IMR-90 (cell line): ENCODE measurements around the gene PCSK2. TPM values are rescaled to one million over a fixed set of nuclear protein-coding genes. Genes with fewer than 3 reads are reported as not detected.

ENCODE experiments used
- ATAC-seq: fragments of 200-7000 bp; cut with Tn5 transposase; 2 replicates; pipeline ENCODE4 v1.9.1; 2020; ENCODE audit warnings: low read depth, mild to moderate bottlenecking, moderate library complexity
- BruUV-seq: library from RNA; stranded (reverse); fragments of 400-500 nt; replicated peaks from 2 replicates; lab custom pipeline; 2021; lab: Mats Ljungman, UMichigan
- CTCF ChIA-PET: fragments of 300-600 bp; formaldehyde crosslinking; extraction: SDS; loops from one replicate; lab custom pipeline; 2021; ENCODE audit warnings: antibody characterized with exemption; lab: Yijun Ruan, JAX
- POLR2A ChIA-PET: fragments of 300-600 bp; sonication (Branson Sonifier 250); formaldehyde crosslinking; loops from one replicate; lab custom pipeline; 2022; ENCODE audit warnings: antibody characterized with exemption; ENCODE audit not compliant: unreplicated experiment; lab: Charles Lee
- DNase-seq: peaks from one replicate; pipeline ENCODE4 v3.0.0; 2013
- H2AFZ ChIP-seq: replicated peaks from 2 replicates; pipeline ENCODE3; 2013; ENCODE audit warnings: low read length, mild to moderate bottlenecking; ENCODE audit not compliant: poor library complexity
- H2AK5ac ChIP-seq: 2 replicates; pipeline ENCODE4 v1.6.1; 2013; ENCODE audit warnings: low read depth, low read length, inconsistent platforms
- H2AK9ac ChIP-seq: replicated peaks from 2 replicates; pipeline ENCODE3; 2013; ENCODE audit warnings: mild to moderate bottlenecking, low read depth, low read length, moderate library complexity; ENCODE audit not compliant: poor library complexity
- H2BK120ac ChIP-seq: 2 replicates; pipeline ENCODE4 v1.6.1; 2013; ENCODE audit warnings: low read depth, low read length, inconsistent platforms
- H2BK15ac ChIP-seq: 3 replicates; pipeline ENCODE4 v1.6.1; 2013; ENCODE audit warnings: low read depth, low read length, inconsistent platforms
- H2BK20ac ChIP-seq: 2 replicates; pipeline ENCODE4 v1.6.1; 2013; ENCODE audit warnings: low read depth, mild to moderate bottlenecking, inconsistent platforms, low read length, moderate library complexity
- H2BK5ac ChIP-seq: 2 replicates; pipeline ENCODE4 v1.6.1; 2013; ENCODE audit warnings: mild to moderate bottlenecking, low read depth, low read length, inconsistent platforms; ENCODE audit not compliant: poor library complexity, severe bottlenecking
- H3K14ac ChIP-seq: replicated peaks from 2 replicates; pipeline ENCODE4 v1.6.1; 2013; ENCODE audit warnings: low read depth, low read length, inconsistent platforms
- H3K18ac ChIP-seq: 2 replicates; pipeline ENCODE4 v1.6.1; 2013; ENCODE audit warnings: low read depth, low read length, control low read depth
- H3K23ac ChIP-seq: 2 replicates; pipeline ENCODE4 v1.6.1; 2013; ENCODE audit warnings: low read depth, low read length, inconsistent platforms
- H3K27ac ChIP-seq: 2 replicates; pipeline ENCODE4 v1.5.1; 2013; ENCODE audit warnings: mild to moderate bottlenecking, control low read depth, low read length; ENCODE audit not compliant: insufficient read depth
- H3K27me3 ChIP-seq: 2 replicates; pipeline ENCODE4 v1.6.1; 2013; ENCODE audit warnings: low read length; ENCODE audit not compliant: control insufficient read depth, insufficient read depth
- H3K36me3 ChIP-seq: 2 replicates; pipeline ENCODE4 v1.6.1; 2013; ENCODE audit warnings: low read length, mixed read lengths; ENCODE audit not compliant: control insufficient read depth, insufficient read depth
- H3K4ac ChIP-seq: 2 replicates; pipeline ENCODE4 v1.6.1; 2013; ENCODE audit warnings: low read depth, low read length, inconsistent platforms
- H3K4me1 ChIP-seq: 2 replicates; pipeline ENCODE4 v1.6.1; 2013; ENCODE audit warnings: low read length, mixed read lengths; ENCODE audit not compliant: control insufficient read depth, insufficient read depth
- H3K4me2 ChIP-seq: 2 replicates; pipeline ENCODE4 v1.6.1; 2013; ENCODE audit warnings: low read depth, mild to moderate bottlenecking, control low read depth, low read length, moderate library complexity
- H3K4me3 ChIP-seq: 2 replicates; pipeline ENCODE4 v1.5.1; 2013; ENCODE audit warnings: low read depth, mild to moderate bottlenecking, control low read depth, low read length, moderate library complexity; ENCODE audit not compliant: insufficient read depth
- H3K56ac ChIP-seq: 2 replicates; pipeline ENCODE4 v1.6.1; 2013; ENCODE audit warnings: low read length, inconsistent platforms; ENCODE audit not compliant: insufficient read depth; ENCODE audit errors: extremely low read depth
- H3K79me1 ChIP-seq, 2 experiments: 2 replicates each; pipeline ENCODE4 v1.6.1; 2013; ENCODE audit warnings: low read length in 2 of 2, inconsistent platforms in 1 of 2, low read depth in 1 of 2
- H3K9ac ChIP-seq: 2 replicates; pipeline ENCODE4 v1.6.1; 2013; ENCODE audit warnings: low read depth, low read length, control low read depth
- H3K9me1 ChIP-seq: 2 replicates; pipeline ENCODE4 v1.6.1; 2013; ENCODE audit warnings: low read length, inconsistent platforms; ENCODE audit not compliant: insufficient read depth
- H3K9me3 ChIP-seq: 2 replicates; pipeline ENCODE4 v1.6.1; 2013; ENCODE audit warnings: low read length; ENCODE audit not compliant: control insufficient read depth, insufficient read depth
- H4K20me1 ChIP-seq: 2 replicates; pipeline ENCODE4 v1.6.1; 2013; ENCODE audit warnings: low read length, inconsistent platforms; ENCODE audit not compliant: insufficient read depth
- H4K5ac ChIP-seq: 2 replicates; pipeline ENCODE4 v1.6.1; 2013; ENCODE audit warnings: mild to moderate bottlenecking, low read depth, low read length, control low read depth
- H4K8ac ChIP-seq, 2 experiments: 2 replicates each; pipeline ENCODE4 v1.6.1; 2013; ENCODE audit warnings: low read depth in 2 of 2, low read length in 2 of 2, control low read depth in 1 of 2, inconsistent platforms in 1 of 2
- H4K91ac ChIP-seq: 2 replicates; pipeline ENCODE4 v1.6.1; 2013; ENCODE audit warnings: low read depth, low read length, inconsistent platforms; ENCODE audit not compliant: insufficient read depth
- CEBPB ChIP-seq: IDR thresholded peaks from 2 replicates; pipeline ENCODE4 v1.6.1; 2012; ENCODE audit warnings: low read depth, low read length, improper control_type of control experiment
- CHD1 ChIP-seq: IDR thresholded peaks from 2 replicates; pipeline ENCODE4 v1.6.1; 2012; ENCODE audit warnings: low read depth, low read length, improper control_type of control experiment
- FOS ChIP-seq: fragments of 150-350 bp; IDR thresholded peaks from 2 replicates; pipeline ENCODE4 v1.6.1; 2016; ENCODE audit warnings: low read depth, low read length
- MAFK ChIP-seq: IDR thresholded peaks from 2 replicates; pipeline ENCODE4 v1.6.1; 2012; ENCODE audit warnings: low read depth, low read length, improper control_type of control experiment
- MAZ ChIP-seq: IDR thresholded peaks from 2 replicates; pipeline ENCODE4 v1.6.1; 2012; ENCODE audit warnings: low read depth, mild to moderate bottlenecking, low read length, improper control_type of control experiment, moderate library complexity, borderline replicate concordance
- MXI1 ChIP-seq: IDR thresholded peaks from 2 replicates; pipeline ENCODE4 v1.6.1; 2012; ENCODE audit warnings: low read depth, mild to moderate bottlenecking, low read length, moderate library complexity, borderline replicate concordance
- POLR2A ChIP-seq: IDR thresholded peaks from 2 replicates; pipeline ENCODE4 v1.6.1; 2012; ENCODE audit warnings: mild to moderate bottlenecking, low read depth, low read length
- RCOR1 ChIP-seq: IDR thresholded peaks from 2 replicates; pipeline ENCODE4 v1.6.1; 2012; ENCODE audit warnings: mild to moderate bottlenecking, low read length, improper control_type of control experiment; ENCODE audit not compliant: insufficient replicate concordance
- RFX5 ChIP-seq: IDR thresholded peaks from 2 replicates; pipeline ENCODE4 v1.8.0; 2012; ENCODE audit warnings: low read depth, mild to moderate bottlenecking, low read length, moderate library complexity
- SMC3 ChIP-seq: fragments of 150-350 bp; IDR thresholded peaks from 2 replicates; pipeline ENCODE4 v1.6.1; 2016; ENCODE audit warnings: low read depth, mild to moderate bottlenecking, antibody characterized with exemption, low read length, moderate library complexity
- WGBS, 2 experiments: methylation state at CpG; one replicate each; pipeline versions ENCODE4 v1.1.5 to v1.1.7; 2013; ENCODE audit warnings: missing lambda C conversion rate in 2 of 2; ENCODE audit not compliant: insufficient read length in 1 of 2; ENCODE audit errors: extremely low coverage in 2 of 2; 5-methylcytosine and 5-hydroxymethylcytosine counted together
- dilution Hi-C: fragments of 300-500 bp; cut with HindIII; formaldehyde crosslinking; loops from one replicate; pipeline ENCODE4 v1.14.3; 2018; ENCODE audit warnings: low sequenced_read_pairs; ENCODE audit not compliant: unreplicated experiment
- in situ Hi-C: fragments of 300-500 bp; cut with MboI; formaldehyde crosslinking; loops from 3 replicates; pipeline ENCODE4 v1.14.3; 2019; ENCODE audit warnings: low sequenced_read_pairs, inconsistent platforms, mixed read lengths
- intact Hi-C: fragments of 100-400 bp; cut with micrococcal nuclease; formaldehyde crosslinking; loops from 2 replicates; pipeline ENCODE4 v1.10.0; 2022
- polyA plus RNA-seq, 3 experiments: library from polyadenylated mRNA; depleted of rRNA; stranded (reverse); fragments of >200 nt; gene quantifications; 2 replicates each; pipeline ENCODE4 v1.2.3, GENCODE V29; 2012; ENCODE audit warnings: low replicate concordance in 1 of 3
- total RNA-seq: library from RNA; depleted of rRNA; stranded (reverse); fragments of >200 nt; gene quantifications from 2 replicates; pipeline ENCODE4 v1.2.3, GENCODE V29; 2012
- TF ChIP-seq, protein P1 (sequence below): fragments of 150-350 bp; IDR thresholded peaks from 2 replicates; pipeline ENCODE4 v1.6.1; 2016; ENCODE audit warnings: low read depth, mild to moderate bottlenecking, low read length, moderate library complexity, borderline replicate concordance

The PCSK2 gene
- total and polyA plus RNA-seq, 2 of the 4 experiments (the other 2 are of a cell fraction) = not detected

DNA sequence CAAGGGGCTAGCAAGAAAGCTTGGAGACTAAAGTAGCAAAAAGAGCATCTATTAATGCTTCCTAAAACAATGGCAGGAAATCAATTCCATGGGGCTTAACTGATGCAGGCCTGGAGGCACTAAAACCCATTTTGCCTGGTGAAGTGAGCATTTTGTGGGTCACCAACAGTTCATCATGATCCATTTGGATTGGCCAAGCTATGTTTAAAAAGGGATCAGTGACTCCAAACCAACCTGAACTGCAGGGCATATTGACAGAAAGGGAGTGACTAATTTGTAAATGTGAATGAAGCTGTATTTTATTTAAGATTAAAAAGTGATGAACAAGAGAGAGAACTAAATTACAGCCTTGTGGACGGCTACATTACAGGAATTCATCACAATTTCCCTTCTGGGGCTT, 132.0 kb downstream of the PCSK2 start:
- H2BK15ac ChIP-seq = no peak overlapping the region
- no peak overlapping the region for H2BK120ac ChIP-seq
- H3K36me3 ChIP-seq = no peaks in the 10 kb centered on the region
- H2BK5ac ChIP-seq = no peak overlapping the region
- H2BK20ac ChIP-seq = no peak overlapping the region
- POLR2A ChIA-PET = no interaction called here
- in situ Hi-C loops = no loop called here
- no peaks in the 10 kb centered on the region for H3K27me3 ChIP-seq
- dilution Hi-C loops = no loop called here
- H3K4ac ChIP-seq = no peak overlapping the region
- no peak overlapping the region for H4K8ac ChIP-seq
- no peak overlapping the region for H3K56ac ChIP-seq
- no peak overlapping the region for H3K9ac ChIP-seq
- TF ChIP-seq MAZ = no peak
- no peak for TF ChIP-seq RCOR1
- TF ChIP-seq POLR2A = no peak
- no peak for TF ChIP-seq CHD1
- TF ChIP-seq CEBPB = no peak
- TF ChIP-seq SMC3 = no peak
- no peak for TF ChIP-seq FOS
- TF ChIP-seq, protein P1, sequence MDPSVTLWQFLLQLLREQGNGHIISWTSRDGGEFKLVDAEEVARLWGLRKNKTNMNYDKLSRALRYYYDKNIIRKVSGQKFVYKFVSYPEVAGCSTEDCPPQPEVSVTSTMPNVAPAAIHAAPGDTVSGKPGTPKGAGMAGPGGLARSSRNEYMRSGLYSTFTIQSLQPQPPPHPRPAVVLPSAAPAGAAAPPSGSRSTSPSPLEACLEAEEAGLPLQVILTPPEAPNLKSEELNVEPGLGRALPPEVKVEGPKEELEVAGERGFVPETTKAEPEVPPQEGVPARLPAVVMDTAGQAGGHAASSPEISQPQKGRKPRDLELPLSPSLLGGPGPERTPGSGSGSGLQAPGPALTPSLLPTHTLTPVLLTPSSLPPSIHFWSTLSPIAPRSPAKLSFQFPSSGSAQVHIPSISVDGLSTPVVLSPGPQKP = no peak
- TF ChIP-seq MXI1 = no peak
- no peak for TF ChIP-seq RFX5
- no peak for TF ChIP-seq MAFK
- H4K91ac ChIP-seq = no peak overlapping the region
- no peak overlapping the region for H2AK9ac ChIP-seq
- no peak overlapping the region for H3K18ac ChIP-seq
- no peak overlapping the region for H3K4me2 ChIP-seq
- BruUV-seq = no TSS peak
- no peak overlapping the region for H2AFZ ChIP-seq
- H3K79me1 ChIP-seq = no peaks in the 10 kb centered on the region
- no CpG with 5 or more reads among the region's 1 CpG for WGBS, 2 experiments
- H4K20me1 ChIP-seq = no peaks in the 10 kb centered on the region
- no peak overlapping the region for H4K5ac ChIP-seq
- H3K4me1 ChIP-seq = no peaks in the 10 kb centered on the region
- no peaks in the 10 kb centered on the region for H3K9me3 ChIP-seq
- H3K27ac ChIP-seq = no peak overlapping the region
- H3K9me1 ChIP-seq = no peaks in the 10 kb centered on the region
- DNase-seq (no peak), ATAC-seq (no peak)
- H3K4me3 ChIP-seq = no peak overlapping the region
- CTCF ChIA-PET = no interaction called here
- H2AK5ac ChIP-seq = no peak overlapping the region
- H3K14ac ChIP-seq = no peak overlapping the region
- intact Hi-C loops = no loop called here
- no peak overlapping the region for H3K23ac ChIP-seq
